Mononuclear cell (primary cell): Measurements from ENCODE around the gene CCL21. TPM values are rescaled to one million over a fixed set of nuclear protein-coding genes. Genes with fewer than 3 reads are reported as not detected.

Experiments
- H3K27me3 ChIP-seq: 2 replicates; pipeline ENCODE4 v1.6.0; 2011; ENCODE audit warnings: low read length, control low read depth; ENCODE audit not compliant: insufficient read depth
- H3K4me1 ChIP-seq: 2 replicates; pipeline ENCODE4 v1.5.1; 2011; ENCODE audit warnings: mild to moderate bottlenecking, low read length, control low read depth; ENCODE audit not compliant: insufficient read depth
- H3K4me3 ChIP-seq: 2 replicates; pipeline ENCODE4 v1.5.1; 2011; ENCODE audit warnings: mild to moderate bottlenecking, low read length, moderate library complexity
- H3K9me3 ChIP-seq: 2 replicates; pipeline ENCODE4 v1.5.1; 2011; ENCODE audit warnings: low read depth, mild to moderate bottlenecking, control low read depth, low read length
- total RNA-seq: library from RNA; depleted of rRNA; stranded (reverse); fragments of >200 nt; gene quantifications from one replicate; pipeline ENCODE4 v1.2.3, GENCODE V29; 2012

The CCL21 gene
- total RNA-seq, 1 donor = not detected

DNA sequence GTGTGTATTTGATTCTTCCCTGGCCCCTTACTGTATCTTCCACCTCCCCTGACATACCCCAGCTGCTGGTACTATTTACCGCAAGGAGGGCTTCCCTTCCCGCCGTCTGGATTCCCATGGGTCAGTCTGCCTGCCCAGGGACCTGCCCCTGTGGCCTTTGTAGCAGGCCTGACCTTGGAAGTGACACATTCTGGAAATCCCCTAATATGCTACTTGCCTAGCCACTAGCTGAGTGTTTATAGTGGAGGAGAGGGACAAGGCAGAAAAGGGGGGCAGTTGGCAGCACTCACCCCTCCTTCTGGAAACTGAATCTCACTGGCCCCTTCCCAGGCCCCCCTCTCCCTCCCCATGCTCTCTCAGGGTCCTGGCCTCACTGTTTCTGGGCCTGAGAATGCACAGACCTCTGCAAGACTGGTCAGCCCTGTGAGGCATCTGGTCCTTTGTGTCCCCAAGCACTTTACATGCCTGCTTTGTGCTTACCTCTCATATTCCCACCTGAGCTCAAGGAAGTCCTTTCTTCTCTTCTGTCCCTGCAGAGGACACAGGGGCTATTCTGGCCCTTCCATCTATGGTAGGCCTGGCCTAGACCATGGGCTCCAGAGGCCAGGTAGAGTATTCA is 8.2 kb upstream of the CCL21 start:
- no peaks in the 10 kb centered on the region for H3K4me1 ChIP-seq
- peaks cover 3% of the 10 kb centered on the region for H3K27me3 ChIP-seq
- no peaks in the 10 kb centered on the region for H3K9me3 ChIP-seq
- no peak overlapping the region for H3K4me3 ChIP-seq

DNA sequence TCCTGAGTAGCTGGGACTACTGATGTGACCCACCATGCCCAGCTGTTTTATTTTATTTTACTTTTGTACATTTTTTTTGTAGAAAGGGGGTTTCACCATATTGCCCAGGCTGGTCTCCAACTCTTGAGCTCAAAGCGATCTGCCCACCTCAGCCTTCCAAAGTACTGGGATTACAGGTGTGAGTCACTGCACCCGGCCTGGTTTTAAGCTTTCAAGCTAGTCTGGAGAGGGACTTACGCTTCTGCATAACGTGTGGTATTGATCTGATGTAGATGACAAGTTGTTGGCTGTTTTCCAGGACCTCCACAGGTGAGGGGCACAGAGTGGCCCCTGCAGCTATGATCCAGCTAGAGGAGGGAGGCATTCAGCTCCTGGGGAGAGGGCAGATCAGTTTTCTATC is 6.8 kb upstream of the CCL21 start:
- H3K4me3 ChIP-seq = no peak overlapping the region
- no peaks in the 10 kb centered on the region for H3K9me3 ChIP-seq
- no peaks in the 10 kb centered on the region for H3K4me1 ChIP-seq
- peaks cover 3% of the 10 kb centered on the region for H3K27me3 ChIP-seq

DNA sequence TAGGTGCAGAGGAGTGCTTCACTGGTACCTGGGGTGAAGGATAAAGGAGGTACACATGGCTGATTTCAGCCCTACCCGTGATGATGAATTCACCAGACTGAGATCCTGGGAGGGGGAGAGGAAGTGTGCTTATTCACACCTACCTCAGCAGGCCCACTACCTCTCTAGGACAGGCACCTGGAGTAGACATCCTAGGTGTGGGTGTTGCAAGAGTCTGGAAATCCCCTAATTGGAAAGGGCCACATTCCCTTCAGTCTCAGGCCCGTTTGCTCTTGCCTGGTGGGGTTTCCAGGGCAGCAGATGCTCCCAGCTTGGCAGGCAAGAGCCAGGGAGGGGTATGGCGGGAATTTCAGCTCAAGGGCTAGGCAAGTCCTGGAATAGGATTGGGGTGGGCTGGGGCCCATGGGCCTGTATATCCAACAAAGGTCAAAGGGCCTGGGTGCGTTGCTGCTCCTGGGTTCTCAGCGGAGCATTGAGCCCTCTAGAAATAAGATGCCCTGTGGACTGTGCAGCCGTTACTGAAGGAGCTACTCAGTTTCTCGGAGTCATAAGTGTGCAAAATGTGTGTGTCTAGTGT is 5.8 kb upstream of the CCL21 start:
- Histone ChIP-seq H3K4me1 (no peaks in the 10 kb centered on the region), H3K4me3 (no peak overlapping the region), H3K27me3 (peaks cover 3% of the 10 kb centered on the region), H3K9me3 (no peaks in the 10 kb centered on the region)

DNA sequence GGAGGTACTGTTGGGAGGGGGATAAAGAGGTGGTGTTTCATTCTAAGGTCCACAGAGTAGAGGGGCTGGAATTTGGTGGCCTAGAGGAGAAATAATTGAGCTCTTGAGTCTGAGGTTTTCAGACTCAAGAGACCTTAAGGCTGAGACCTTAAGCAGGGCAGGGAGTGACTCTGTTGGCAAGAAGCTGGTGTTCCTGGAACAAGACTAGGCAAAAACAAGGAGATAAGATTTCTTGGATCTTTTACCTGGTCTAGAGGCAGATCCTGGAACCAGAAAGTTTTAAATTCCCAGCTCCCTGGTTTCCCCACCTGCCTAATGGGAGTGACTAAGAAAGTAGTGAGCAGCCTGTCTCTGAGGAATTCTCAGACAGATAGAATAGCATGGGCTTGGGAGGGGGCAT is 4.1 kb upstream of the CCL21 start:
- H3K27me3 ChIP-seq = peaks cover 3% of the 10 kb centered on the region
- H3K4me3 ChIP-seq = no peak overlapping the region
- H3K9me3 ChIP-seq = no peaks in the 10 kb centered on the region

DNA sequence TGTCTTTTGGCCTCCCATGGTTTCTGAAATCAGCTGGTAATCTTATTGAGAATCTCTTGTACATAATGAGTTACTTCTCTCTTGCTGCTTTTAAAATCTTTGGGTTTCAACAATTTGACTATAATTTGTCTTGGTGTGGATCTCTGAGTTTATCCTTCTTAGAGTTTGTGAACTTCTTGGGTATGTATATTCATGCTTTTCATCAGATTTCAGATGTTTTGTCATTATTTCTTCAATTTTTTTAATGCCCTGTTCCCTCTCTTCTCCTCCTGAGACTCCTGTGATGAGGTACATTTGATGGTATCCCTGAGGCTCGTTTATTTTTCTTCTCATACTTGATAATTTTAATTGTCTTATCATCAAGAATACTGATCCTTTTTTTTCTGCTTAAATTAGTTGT is 2.2 kb upstream of the CCL21 start:
- Histone ChIP-seq H3K4me3 (no peak overlapping the region), H3K4me1 (no peaks in the 10 kb centered on the region)

More for the DNA sequence above, 4.1 kb upstream of the CCL21 start:
- no peaks in the 10 kb centered on the region for H3K4me1 ChIP-seq

DNA sequence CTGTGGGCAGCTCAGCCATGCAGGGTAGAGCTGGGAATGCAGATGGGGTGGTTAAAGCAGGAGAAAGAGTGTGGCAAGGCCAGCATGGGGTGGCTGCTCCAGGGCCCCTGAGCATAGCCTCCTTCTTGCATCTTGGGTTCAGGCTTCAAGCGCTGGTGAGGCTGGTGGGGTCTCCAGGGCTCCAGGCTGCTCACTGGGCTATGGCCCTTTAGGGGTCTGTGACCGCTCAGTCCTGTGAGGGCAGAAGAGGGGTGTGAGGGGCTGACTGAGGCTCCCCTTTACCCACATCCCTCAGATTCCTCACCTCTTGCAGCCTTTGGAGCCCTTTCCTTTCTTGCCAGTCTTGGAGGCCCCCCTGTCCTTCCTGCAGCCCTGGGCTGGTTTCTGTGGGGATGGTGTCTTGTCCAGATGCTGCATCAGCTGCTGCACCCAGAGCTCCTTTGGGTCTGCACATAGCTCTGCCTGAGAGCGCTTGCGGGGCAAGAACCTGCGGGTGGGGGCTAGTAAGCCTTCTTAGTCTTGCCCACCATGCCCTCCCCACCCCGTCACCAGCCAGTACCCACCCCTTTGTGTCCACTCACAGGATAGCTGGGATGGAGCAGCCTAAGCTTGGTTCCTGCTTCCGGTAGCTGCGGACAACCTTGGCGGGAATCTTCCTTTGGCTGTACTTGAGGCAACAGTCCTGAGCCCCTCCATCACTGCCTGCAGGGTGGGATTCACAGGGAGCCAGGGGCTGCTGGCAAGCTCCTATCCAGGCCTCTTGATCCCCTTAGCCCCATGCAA is 549 bp downstream of the CCL21 start:
- peaks cover 3% of the 10 kb centered on the region for H3K27me3 ChIP-seq
- H3K4me3 ChIP-seq = no peak overlapping the region
- no peaks in the 10 kb centered on the region for H3K9me3 ChIP-seq
- H3K4me1 ChIP-seq = no peaks in the 10 kb centered on the region

More for the DNA sequence above, 2.2 kb upstream of the CCL21 start:
- H3K9me3 ChIP-seq = no peaks in the 10 kb centered on the region
- H3K27me3 ChIP-seq = peaks cover 3% of the 10 kb centered on the region

DNA sequence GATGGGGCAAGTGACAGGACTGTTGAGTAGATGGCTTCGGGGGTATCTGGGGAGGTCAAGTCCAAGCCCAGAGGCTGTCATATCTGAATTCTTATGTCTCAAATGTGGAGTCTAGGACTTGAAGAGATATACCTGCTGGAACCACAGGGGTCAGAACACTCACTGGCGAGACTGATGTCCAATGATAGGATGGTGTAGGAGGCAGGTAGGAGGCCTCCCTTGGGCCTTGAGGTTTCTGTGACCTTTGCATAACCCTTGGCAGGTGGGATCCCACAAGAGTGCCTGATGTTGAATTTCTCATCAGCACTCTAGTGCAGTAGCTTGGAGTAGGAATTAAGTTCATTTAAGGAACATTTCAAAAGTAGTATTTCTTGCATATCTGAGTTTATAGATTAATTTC is 2.8 kb downstream of the CCL21 start:
- Histone ChIP-seq H3K4me3 (no peak overlapping the region), H3K27me3 (no peaks in the 10 kb centered on the region), H3K4me1 (peaks cover under 1% of the 10 kb centered on the region), H3K9me3 (no peaks in the 10 kb centered on the region)

DNA sequence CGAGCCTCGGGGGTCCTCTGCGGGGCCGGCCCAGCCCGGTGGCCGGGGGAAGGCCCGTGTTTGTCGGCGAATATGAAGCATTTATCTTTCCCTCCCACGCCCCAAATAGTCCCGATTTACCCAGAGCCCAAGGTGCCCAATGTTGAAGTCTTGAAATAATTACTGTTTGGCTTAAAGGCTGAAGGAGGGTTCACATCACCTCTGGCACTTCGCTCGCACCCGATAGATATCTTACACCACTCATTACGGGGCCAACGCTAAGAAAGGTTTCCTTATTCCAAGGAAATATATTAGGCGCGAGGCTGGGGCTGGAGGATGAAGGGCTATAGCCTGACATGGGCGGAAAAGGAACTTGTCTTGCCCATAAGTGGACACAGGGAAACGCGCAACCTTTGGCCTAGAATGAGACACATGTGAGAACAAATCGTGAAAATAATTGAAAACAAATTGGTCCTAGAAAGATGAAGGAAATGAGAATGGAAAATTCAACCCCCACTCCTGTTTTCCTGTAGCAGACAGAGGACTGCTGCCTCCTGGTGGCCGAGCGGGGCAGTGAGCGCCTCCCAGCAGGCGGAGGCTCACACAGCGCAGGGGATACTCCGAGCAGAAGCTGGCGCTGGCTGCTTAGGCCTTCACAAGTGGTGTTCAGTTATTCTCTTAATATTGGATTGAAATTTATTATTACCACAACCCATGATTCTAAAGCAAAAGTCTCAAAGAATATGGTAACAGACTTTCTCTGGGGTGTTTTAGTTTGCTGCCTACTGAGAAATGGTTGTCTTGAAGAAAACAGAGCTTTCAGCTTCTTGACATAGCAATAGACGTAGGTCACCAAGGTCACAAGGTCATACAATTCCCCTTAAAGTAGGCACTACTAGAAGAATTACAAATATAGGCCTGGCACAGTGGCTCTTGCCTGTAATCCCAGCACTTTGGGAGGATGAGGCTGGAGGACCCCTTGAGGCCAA is 7.9 kb downstream of the CCL21 start:
- Histone ChIP-seq H3K27me3 (peaks cover 14% of the 10 kb centered on the region), H3K4me3 (peak overlapping the region; percentile 32), H3K4me1 (peaks cover 15% of the 10 kb centered on the region), H3K9me3 (no peaks in the 10 kb centered on the region)

DNA sequence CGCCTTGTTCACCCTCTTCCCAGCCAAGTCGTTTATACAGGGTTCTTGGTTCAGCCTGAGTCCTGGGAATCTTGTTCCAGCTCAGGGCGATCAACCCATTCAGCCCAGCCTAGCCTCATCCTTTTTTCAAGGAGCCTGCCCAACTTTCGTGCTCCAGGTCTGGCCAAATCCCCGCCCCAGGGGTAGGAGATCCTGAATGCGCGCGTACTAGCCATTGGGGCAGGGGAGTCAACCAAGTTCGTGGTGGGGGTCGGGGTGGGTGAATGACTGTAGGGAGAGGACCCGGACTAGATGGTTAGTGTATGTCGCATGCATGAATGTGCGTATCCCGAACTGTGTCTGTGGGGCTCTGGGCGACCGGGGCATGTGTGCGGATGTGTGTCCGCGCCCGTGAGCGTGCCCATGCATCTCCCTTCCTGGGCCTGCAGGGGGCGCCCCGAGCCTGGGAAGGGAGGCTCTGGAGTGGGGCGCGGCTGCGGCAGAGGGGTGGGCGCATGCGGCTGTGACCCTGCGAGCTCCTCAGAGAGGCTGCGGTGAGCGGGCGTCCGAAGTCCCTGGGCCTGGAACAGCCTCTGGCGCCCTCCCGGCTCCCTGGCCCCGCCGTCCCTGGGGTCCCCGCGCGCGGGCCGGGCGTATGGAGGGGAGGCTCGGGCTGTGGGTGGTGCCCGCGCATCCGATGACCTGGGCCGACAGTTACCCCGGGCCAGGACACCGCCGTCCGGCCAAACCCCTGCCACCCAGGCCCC is 8.7 kb downstream of the CCL21 start:
- H3K9me3 ChIP-seq = no peaks in the 10 kb centered on the region
- peaks cover 14% of the 10 kb centered on the region for H3K27me3 ChIP-seq
- peak overlapping the region; percentile 32 for H3K4me3 ChIP-seq
- H3K4me1 ChIP-seq = peaks cover 15% of the 10 kb centered on the region

DNA sequence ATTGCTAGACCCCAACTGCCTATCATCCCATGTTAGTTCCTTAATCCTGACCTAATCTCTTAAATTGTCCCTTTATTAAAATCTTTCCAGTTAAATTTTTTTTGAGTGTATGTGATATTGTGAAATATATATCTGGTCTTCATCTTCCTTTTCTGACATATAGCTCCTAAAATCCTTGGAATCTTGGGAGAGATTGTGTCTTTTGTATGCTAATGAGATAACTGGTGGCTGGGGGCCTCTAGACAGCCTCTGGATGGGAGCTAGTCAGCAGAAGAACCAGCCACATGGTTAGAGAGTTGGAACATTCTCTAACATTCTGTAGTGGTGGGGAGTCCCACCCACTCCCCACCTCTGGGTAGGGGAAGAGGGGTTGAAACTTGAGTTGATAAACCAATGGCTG is 15.1 kb downstream of the CCL21 start:
- peaks cover 2% of the 10 kb centered on the region for H3K27me3 ChIP-seq
- peaks cover 14% of the 10 kb centered on the region for H3K4me1 ChIP-seq
- no peak overlapping the region for H3K4me3 ChIP-seq
- no peaks in the 10 kb centered on the region for H3K9me3 ChIP-seq

DNA sequence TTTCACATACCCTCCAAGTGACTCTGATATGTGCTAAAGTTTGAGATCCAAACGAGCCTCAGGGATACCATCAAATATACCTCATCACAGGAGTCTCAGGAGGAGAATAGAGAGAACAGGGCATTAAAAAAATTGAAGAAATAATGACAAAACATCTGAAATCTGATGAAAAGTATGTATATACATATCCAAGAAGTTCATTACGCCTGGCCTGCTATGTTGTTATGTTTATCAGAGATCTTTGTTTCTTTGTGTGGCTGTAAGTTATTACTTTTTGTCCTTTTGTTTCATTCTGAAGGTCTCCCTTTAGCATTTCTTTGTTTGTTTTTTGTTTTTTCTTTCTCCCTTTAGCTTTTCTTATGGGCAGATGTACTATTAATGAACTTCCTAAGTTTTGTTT is 16.4 kb downstream of the CCL21 start:
- Histone ChIP-seq H3K27me3 (no peaks in the 10 kb centered on the region), H3K4me1 (peaks cover 14% of the 10 kb centered on the region), H3K9me3 (no peaks in the 10 kb centered on the region), H3K4me3 (no peak overlapping the region)

DNA sequence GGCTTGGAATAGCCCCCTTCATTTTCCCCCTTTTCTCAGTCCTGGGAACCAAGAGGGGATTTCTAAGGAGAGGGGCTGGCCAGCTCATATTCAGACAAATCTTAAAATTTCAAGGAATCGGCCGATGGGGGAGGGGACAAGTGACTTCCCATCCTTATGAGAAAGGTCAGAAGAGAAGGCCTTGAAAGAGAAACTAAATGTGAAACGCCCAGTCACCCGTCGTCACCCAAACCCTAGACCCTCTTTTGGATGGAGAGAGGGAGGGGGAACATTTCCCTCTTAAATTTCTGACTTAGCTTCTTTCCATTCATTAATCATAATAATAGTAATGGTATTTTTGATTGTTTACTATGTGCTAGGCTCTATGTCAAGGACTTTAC is 18.0 kb downstream of the CCL21 start:
- Histone ChIP-seq H3K4me1 (peaks cover 15% of the 10 kb centered on the region), H3K27me3 (no peaks in the 10 kb centered on the region), H3K9me3 (no peaks in the 10 kb centered on the region), H3K4me3 (no peak overlapping the region)

DNA sequence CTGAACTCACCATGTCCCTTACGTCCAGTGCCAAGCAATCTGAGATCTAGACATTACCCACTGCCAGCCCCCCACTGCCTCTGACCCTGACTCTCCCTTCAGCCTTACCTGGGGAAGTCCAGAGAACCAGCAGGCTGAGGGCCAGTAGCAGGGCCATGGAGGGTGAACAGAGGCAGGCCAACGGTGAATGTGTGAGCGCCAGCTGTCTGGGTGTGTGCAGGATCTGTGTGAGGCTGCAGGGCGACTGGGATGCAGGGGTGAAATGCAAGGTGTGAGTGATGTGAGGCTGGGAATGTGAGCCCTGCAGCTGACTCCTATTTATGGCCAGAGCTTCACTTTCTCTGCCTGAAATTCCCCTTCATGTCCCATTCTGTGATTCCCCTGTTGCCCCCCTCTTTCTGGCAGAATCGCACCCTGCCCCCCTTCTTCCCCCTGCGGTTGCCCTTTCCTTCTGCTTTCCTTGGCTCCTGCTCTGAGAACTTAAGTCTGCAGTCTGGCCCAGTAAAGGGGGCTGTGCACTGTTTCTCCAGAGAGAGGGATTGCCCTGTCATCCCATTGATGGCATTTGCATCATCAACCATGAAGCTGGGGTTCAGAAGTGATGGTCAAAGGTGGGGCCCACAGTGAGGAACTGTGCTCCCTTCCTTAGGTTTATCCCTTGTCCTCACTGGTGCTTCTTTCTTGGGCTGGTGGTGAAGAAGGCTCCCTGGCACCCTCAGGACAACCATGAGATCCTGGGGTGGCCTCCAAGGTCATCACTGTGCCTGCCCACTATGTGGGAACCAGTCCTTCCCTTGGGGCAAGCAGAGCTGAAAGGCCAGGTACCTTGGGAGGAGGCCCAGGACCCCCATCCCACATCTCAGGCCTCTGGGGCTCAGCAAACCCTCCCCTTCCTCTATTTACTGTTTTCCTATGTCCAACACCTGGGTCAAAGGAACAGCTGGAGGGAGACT is 18.7 kb downstream of the CCL21 start, which contains the start of gene CCL19:
Gene CCL19 (minus strand): TSS at position 294 of the 953 bp plus-strand sequence. CDS start 137 bp downstream, at position 157.
- Histone ChIP-seq H3K4me1 (peaks cover 18% of the 10 kb centered on the region), H3K27me3 (no peaks in the 10 kb centered on the region), H3K9me3 (no peaks in the 10 kb centered on the region), H3K4me3 (no peak within 1 kb of the TSS)
